GM20431 (cell line): ENCODE data around the gene MSLN.
"Not testable (repeated sequence)": the region's sequence is repeated elsewhere in the genome, so short reads cannot be mapped to it uniquely, and the experiment has no call there.

ENCODE experiments used
- in situ Hi-C: fragments of 300-500 bp; cut with MseI, MboI; formaldehyde crosslinking; loops from one replicate; pipeline ENCODE4 v1.15.0; 2020; ENCODE audit warnings: low sequenced_read_pairs; ENCODE audit not compliant: unreplicated experiment

MSLN gene

GRCh38 chr16:751152-752006 is 9.2 kb upstream of the MSLN start:
- in situ Hi-C loops = no loop called here

- in situ Hi-C loops = no loop called here
Observed at GRCh38 chr16:752007-752312, 8.6 kb upstream of the MSLN start.

GRCh38 chr16:754121-754607 is 6.4 kb upstream of the MSLN start:
- in situ Hi-C loops = not testable (repeated sequence)

DNA sequence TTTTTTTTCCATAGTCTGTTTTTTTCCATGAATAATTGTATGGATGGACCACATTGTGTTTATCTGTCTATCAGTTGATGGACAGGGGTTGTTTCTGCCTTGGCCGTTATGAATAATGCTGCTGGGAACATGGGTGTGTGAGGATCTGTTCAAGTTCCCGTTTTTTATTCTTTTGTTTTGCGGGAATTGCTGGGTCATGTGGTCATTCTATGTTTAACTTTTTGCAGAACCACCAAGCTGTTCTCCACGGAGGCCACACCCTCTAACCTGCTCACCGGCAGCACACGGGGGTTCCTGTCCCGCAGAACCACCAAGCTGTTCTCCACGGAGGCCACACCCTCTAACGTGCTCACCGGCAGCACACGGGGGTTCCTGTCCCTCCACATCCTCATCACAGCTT is 5.9 kb upstream of the MSLN start:
- in situ Hi-C loops = no loop called here

GRCh38 chr16:756428-756827 is 4.1 kb upstream of the MSLN start:
- in situ Hi-C loops = no loop called here

DNA sequence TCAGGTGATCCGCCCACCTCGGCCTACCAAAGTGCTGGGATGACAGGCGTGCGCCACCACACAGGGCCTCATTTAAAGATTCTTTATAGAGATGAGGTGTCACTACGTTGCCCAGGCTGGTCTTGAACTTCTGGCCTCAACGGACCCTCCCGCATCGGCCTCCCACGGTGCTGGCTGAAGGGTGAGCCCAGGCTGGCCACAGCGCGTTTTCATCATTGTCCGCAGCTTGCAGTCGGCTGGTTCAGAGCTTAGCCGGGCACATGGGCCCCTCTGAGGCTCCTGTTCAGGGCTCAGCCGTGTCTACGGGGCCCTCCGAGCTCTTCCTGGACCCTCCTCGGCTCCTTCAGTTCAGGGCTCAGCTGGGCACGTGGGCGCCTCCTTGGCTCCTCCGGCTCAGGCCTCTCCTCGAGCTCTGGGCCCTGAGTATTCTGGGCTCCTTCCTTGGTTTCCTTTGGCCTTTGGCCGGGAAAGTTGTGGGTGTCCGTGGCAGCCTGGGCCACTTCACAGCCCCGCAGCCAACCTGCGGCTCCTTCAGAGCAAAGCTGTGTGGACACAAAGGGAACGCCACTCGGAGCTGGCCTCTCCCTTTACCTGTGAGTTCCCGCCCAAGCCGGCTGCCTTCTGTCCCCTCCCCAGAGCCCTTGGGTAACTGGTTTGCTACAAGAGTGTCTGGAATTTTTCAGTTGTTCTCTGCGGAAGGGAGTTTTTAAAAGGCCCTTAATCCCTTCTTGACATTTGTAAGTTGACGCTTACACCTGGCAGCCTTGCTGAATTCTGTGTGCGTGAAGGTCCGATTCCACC is 1.2 kb upstream of the MSLN start:
- in situ Hi-C loops = no loop called here

- in situ Hi-C loops = no loop called here
Observed at GRCh38 chr16:760065-760464, 469 bp upstream of the MSLN start.

GRCh38 chr16:761625-762513 is 1.3 kb downstream of the MSLN start:
- in situ Hi-C loops = no loop called here

GRCh38 chr16:762595-763268 is 2.2 kb downstream of the MSLN start:
- in situ Hi-C loops = no loop called here

- in situ Hi-C loops = no loop called here
Observed at GRCh38 chr16:763369-764183, 3.0 kb downstream of the MSLN start.

DNA sequence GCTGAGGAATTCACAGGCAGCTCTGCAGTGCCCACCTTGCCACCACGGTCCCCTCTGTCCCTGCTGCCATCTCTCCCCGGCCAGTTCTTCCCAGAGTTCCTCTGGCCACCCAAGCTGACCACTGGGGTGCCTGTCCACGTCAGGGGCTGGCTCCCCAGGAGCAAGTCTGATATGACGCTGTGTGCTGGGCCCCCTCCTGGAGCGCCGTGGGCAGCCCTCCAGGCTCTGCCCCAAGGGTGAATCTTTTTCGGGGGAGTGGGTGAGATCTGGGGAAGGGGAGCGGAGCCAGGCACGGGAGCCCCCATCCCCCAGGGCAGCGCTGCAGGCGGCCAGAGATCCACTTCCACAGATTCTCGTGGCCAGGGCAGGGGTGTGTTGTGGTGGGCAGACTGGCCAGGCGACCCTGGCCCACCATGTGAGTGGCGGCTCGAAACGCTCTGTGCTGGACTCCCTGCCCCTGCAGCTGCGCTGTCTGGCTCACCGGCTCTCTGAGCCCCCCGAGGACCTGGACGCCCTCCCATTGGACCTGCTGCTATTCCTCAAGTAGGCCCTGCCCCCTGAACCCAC is 3.7 kb downstream of the MSLN start:
- in situ Hi-C loops = no loop called here

DNA sequence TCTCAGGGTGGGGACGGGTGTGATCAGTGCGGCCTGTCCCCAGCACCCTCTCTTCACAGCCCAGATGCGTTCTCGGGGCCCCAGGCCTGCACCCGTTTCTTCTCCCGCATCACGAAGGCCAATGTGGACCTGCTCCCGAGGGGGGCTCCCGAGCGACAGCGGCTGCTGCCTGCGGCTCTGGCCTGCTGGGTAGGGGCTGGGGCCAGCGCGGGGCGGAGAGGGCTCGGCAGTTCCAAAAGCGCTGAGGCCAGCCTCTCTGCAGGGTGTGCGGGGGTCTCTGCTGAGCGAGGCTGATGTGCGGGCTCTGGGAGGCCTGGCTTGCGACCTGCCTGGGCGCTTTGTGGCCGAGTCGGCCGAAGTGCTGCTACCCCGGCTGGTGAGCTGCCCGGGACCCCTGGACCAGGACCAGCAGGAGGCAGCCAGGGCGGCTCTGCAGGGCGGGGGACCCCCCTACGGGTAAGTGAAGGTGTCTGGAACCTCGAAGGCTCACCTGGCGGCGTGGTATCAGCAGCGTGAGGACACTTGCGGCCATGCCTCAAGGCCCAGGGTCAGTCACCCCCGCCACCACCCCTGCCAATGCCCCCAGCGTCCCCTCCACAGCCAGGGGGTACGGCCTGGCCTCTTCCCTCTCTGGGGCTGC is 4.4 kb downstream of the MSLN start:
- in situ Hi-C loops = no loop called here

GRCh38 chr16:765488-765865 is 4.9 kb downstream of the MSLN start:
- in situ Hi-C loops = no loop called here

GRCh38 chr16:766008-766819 is 5.7 kb downstream of the MSLN start:
- in situ Hi-C loops = no loop called here

- in situ Hi-C loops = no loop called here
Observed at GRCh38 chr16:766820-767640, 6.5 kb downstream of the MSLN start.

- in situ Hi-C loops = no loop called here
Observed at GRCh38 chr16:767743-768235, 7.3 kb downstream of the MSLN start.

DNA sequence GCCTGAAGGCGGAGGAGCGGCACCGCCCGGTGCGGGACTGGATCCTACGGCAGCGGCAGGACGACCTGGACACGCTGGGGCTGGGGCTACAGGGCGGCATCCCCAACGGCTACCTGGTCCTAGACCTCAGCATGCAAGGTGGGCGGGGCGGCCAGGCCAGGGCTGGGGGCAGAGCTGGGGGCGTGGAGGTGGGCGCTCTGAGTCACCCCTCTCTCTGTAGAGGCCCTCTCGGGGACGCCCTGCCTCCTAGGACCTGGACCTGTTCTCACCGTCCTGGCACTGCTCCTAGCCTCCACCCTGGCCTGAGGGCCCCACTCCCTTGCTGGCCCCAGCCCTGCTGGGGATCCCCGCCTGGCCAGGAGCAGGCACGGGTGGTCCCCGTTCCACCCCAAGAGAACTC is 7.9 kb downstream of the MSLN start:
- in situ Hi-C loops = no loop called here
